ENCODE results near the gene RASA1.

Gene RASA1

DNA sequence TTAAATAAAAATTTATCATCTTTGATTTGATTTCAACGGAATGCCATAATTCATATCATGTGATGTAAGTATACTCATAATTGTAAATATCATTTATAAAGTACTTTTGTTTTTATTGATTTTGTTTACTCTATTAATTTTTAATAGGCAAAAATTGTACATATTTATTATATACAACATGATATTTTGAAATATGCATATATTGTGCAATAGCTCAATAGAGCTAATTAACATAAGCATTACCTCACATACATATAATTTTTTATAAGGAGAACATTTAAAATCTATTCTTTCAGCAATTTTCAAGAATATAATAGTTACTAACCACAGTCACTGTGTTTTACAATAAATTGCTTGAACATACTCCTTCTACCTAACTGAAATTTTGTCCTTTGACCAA is 170.0 kb downstream of the RASA1 start:
- TF ChIP-seq, protein P1, sequence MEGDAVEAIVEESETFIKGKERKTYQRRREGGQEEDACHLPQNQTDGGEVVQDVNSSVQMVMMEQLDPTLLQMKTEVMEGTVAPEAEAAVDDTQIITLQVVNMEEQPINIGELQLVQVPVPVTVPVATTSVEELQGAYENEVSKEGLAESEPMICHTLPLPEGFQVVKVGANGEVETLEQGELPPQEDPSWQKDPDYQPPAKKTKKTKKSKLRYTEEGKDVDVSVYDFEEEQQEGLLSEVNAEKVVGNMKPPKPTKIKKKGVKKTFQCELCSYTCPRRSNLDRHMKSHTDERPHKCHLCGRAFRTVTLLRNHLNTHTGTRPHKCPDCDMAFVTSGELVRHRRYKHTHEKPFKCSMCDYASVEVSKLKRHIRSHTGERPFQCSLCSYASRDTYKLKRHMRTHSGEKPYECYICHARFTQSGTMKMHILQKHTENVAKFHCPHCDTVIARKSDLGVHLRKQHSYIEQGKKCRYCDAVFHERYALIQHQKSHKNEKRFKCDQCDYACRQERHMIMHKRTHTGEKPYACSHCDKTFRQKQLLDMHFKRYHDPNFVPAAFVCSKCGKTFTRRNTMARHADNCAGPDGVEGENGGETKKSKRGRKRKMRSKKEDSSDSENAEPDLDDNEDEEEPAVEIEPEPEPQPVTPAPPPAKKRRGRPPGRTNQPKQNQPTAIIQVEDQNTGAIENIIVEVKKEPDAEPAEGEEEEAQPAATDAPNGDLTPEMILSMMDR (IDR thresholded peaks at IDR 0.05; ENCODE audit: low read depth, low read length, missing control alignments): no peak
- in situ Hi-C loops (cut with HindIII; ENCODE audit: low sequenced_read_pairs): no loop called here
- no peak overlapping the region for H3K4me3 ChIP-seq (ENCODE audit: low read depth, low read length)
- DNase-seq (ENCODE audit: low read depth): no peak

DNA sequence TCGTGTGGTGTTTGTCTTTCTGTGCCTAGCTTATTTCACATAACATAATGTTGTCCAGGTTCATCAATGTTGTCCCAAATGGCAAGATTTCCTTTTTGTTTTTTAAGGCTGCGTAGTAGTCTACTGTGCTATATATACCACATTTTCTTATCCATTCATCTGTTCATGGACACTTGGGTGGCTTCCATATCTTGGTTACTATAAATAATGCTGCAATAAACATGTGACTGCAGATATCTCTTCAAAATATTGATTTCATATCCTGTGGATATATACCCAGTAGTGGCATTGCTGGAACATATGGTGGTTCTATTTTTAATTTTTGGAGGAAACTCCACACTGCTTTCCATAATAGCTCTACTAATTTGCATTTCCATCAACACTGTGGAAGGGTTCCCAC is 170.5 kb downstream of the RASA1 start:
- TF ChIP-seq, protein P1 (IDR thresholded peaks at IDR 0.05; ENCODE audit: low read depth, low read length, missing control alignments): no peak
- DNase-seq (ENCODE audit: low read depth): no peak
- in situ Hi-C loops (cut with HindIII; ENCODE audit: low sequenced_read_pairs): no loop called here
- no peak overlapping the region for H3K4me3 ChIP-seq (ENCODE audit: low read depth, low read length)

Data from astrocyte of the cerebellum (primary cell).